GM19395 (cell line): Measurements from ENCODE around the gene DMD.

Experiments used
- ATAC-seq: cut with Tn5 transposase; IDR thresholded peaks from one replicate; pipeline ENCODE4 v1.9.1; 2021; ENCODE audit warnings: mild to moderate bottlenecking, moderate library complexity; ENCODE audit not compliant: unreplicated experiment

Gene DMD

DNA sequence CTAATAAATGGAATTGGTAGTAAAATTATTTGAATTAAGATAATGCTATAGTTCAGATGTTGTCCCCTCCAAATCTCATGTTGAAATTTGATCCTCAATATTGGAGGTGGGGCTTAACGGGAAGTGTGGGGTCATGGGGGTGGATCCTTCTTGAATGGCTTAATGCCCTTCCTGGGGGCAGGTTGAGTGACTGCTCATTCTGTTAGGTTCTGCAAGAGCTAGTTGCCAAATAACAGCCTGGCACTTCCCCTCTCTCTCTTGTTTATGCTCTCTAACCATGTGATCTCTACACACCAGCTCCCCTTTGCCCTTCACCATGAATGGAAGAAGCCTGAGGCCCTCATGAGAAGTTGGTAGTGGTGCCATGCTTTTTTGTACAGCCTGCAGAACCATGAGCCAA is 1414.7 kb downstream of the DMD start:
- ATAC-seq, result no peak

- ATAC-seq, result no peak
Measured at GRCh38 chrX:31747411-31747810, 1463.9 kb downstream of the DMD start.

DNA sequence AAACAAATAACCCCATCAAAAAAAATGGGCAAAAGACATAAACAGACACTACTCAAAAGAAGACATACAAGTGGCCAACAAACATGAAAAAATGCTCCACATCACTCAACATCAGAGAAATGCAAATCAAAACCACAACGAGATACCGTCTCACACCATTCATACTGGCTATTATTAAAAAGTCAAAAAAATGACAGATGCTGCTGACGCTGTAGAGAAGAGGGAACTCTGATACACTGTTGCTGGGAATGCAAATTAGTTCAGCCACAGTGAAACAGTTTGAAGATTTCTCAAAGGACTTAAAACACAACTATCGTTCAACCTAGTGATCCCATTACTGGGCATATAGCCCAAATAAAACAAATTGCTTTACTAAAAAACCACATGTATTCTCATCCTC is 1468.3 kb downstream of the DMD start:
- no peak for ATAC-seq

GRCh38 chrX:31717474-31717873 is 1493.9 kb downstream of the DMD start:
- no peak for ATAC-seq

DNA sequence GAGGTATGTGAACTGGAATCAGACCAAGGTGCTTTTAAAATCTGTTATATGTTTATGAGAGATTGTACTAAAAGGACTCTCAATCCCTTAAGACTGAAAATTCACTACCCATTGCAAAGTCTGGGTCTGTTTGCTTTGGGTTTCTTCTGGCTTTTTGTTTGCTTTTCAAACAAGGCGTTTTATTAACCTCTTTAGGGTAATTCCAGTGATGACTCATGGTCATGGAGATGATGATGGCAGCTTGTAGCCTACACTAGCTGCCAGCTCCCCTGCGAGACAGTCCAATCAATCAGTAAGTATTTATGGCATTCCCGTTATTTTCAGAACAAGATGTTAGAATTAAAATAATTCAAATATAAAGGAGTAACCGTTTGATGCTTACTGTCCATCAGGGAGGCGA is 1495.7 kb downstream of the DMD start:
- ATAC-seq, result no peak

DNA sequence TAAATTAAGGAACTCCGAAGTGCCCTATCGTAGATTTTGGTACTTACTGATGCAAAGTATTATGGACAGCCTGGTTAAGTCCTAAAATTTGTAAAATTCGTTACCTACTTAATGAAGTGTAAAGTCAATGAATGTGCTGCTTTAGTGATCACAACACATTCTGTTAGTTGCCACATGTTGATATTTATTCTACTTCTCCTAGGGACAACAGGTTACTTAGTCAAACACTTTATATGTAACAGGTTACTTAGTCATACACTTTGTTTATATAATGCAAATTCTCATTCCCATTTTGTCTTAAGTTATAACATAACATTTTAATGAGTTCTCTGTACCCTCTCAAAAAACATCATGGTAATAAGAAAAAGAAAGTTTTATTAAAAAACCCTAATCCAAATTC is 1496.6 kb downstream of the DMD start:
- ATAC-seq, result no peak

DNA sequence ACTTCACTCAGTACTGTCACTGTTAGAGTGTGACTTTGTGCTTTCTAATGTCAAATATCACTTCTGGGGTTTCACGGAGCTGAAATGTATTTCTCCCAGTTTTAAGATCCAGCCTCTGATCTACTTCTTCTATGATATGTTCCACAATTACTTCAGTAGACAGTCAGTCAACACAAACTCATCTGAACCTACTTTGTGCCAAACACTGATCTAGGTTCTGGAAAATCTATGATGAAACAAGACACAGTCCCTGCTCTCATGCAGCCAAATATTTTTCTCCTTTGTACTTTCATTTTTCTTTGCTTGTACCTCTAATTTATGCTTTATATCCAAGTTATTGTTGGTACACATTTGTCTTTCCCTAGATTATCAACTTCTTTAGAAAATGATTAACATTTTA is 1498.2 kb downstream of the DMD start:
- no peak for ATAC-seq

DNA sequence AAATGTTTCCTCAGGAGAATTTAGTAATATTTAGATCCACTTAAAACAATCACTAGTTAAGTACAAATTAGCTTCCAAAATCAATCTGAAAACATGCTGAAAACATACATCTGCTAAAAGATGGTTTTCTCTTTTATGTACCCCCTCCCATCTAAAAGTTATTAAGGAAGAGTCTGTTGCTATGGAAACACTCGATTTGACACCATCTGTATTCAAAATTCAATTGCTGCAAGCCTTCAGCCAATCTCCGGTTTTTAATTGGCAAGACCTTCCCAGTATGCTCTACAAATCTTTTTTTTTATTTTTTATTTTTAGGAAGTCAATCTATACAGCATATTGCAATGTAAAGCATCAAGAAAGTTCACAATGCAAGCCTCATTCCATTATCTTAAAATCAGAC is 1500.2 kb downstream of the DMD start:
- no peak for ATAC-seq

DNA sequence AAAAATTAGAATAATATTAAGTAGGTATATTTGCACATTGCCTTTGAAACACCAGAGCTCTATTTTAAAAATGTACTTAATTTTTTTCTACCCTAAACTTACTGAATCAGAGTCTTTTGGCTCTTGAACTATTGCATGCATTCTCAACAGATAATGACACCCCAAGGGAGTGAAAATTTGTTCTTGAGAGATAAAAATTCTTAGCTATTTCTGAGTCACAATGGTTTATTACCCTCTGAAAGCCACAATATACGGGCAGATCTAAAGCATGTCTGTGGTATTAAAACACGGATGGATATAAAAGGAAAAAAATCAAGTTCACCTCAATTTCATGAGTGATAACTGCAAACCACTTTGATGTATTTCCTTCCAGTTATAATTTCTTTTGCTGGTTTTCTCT is 1503.2 kb downstream of the DMD start:
- ATAC-seq, result no peak

DNA sequence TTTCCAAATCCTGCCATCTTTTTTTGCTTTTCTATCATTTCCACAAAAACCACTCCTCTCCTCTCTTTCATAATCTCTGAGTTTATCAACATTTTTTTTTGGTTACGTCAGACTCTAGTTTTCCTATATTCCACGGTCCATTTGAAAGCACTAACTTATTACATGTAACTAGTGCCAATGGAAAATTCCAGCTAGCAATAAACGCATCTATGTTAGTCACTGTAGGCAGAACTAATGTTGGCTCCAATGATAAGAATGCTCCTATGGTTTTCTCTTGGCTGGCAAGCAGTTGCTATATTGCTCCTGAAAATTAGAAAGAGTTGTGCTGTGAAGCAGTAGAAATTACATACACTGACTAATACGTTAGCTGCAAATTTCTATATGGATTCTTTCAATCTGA is 1504.9 kb downstream of the DMD start:
- no peak for ATAC-seq

- ATAC-seq, result no peak
Measured at GRCh38 chrX:31705816-31706215, 1505.5 kb downstream of the DMD start.

GRCh38 chrX:31704938-31705337 is 1506.4 kb downstream of the DMD start:
- no peak for ATAC-seq

DNA sequence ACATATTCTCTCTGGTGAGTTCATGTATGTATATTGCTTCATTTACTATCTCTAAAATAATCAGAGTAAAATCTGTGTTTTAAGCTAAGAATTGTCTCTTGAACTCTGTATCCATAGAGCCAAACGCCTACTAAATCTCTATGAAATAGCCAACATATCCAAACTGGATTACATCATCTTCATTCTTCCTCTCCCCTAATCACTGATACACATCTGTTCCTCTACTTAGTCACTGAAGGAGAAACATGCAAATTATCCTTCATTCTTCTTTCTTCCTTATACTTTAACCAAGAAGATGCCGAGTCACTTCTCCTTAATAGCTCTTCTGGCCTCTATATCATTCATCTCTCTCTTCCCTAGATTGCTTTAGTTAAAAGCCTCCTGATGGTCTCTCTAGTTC is 1509.1 kb downstream of the DMD start:
- no peak for ATAC-seq

- no peak for ATAC-seq
Measured at GRCh38 chrX:31697294-31697916, 1513.9 kb downstream of the DMD start.

GRCh38 chrX:31679861-31680260 is 1531.5 kb downstream of the DMD start:
- no peak for ATAC-seq

GRCh38 chrX:31670245-31670644 is 1541.1 kb downstream of the DMD start:
- no peak for ATAC-seq

DNA sequence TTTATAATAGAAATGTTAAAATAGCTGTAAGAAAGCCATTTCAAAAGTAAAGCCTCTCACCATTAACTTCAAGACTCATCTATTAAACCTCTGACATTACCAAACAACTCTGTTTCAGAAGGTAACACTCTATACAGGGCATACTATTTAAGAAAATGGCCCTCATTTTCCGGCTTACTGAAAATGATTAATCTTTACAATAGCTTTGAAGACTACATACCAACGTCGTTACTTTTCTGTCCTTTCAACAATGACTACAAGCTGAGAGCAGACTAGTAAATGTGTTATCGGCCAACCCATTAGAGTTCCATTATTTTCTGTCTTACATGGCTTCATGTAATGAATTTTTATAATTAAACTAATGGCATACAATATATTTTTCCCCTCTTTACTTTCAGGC is 1545.9 kb downstream of the DMD start:
- no peak for ATAC-seq

GRCh38 chrX:31663172-31663571 is 1548.2 kb downstream of the DMD start:
- ATAC-seq, result no peak

GRCh38 chrX:31661280-31661810 is 1550.0 kb downstream of the DMD start:
- ATAC-seq, result no peak

DNA sequence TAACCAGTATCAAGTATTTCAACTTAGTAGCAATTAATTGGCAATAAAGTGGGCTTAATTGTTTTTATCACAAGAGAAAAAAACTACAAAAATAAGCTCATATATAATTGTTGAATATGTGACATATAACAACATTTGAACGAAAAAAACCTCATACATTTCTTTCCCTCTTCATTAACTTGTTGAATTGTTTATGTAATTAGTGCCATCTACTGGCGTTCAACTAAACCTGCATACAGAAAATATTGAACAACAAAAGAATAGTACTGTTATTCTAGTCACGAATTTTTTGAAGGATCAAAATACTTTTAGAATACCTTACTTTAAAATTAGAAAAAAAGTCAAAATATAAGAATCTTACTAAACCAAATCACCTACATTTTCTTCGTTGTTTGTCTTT is 1553.0 kb downstream of the DMD start:
- ATAC-seq, result no peak

- ATAC-seq, result no peak
Measured at GRCh38 chrX:31656013-31656412, 1555.3 kb downstream of the DMD start.

DNA sequence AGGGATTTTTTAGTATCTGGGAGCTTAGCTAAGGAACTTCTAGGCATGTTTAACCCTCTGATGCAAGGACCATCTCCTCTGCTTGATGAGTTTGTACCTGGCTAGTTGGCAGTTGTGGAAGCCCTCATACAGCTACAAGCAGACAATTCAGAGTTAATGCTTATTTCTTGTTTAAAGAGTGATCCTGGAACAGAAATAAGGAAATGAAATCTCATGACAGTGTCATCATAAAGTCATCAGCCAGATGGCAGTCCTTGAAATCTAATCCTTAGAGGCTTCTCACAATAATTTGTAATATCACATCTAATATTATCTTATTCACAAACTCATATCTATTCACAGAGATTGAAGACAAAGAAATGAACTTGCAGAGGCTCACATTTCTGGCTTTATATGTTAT is 1557.9 kb downstream of the DMD start:
- ATAC-seq, result no peak

GRCh38 chrX:31652650-31653049 is 1558.7 kb downstream of the DMD start:
- no peak for ATAC-seq
